MM.1S (cell line): ENCODE measurements around the gene HOMER1.
A peak's percentile ranks its signal among the peaks of the same experiment; 100 is the strongest.

ENCODE experiments used
- DNase-seq: peaks from one replicate; pipeline ENCODE4 v3.0.0-alpha.2; 2015
- H2AFZ ChIP-seq: fragments of 300-600 bp; sonication (generic); 2 replicates; pipeline ENCODE4 v1.6.0; 2016; ENCODE audit warnings: antibody characterized with exemption, low read length
- H3F3A ChIP-seq: fragments of 300-600 bp; sonication (generic); 2 replicates; pipeline ENCODE4 v1.6.1; 2016; ENCODE audit warnings: mild to moderate bottlenecking, antibody characterized with exemption, low read length, moderate library complexity, mixed read lengths; ENCODE audit not compliant: insufficient read depth
- H3K27ac ChIP-seq: fragments of 300-600 bp; sonication (generic); 2 replicates; pipeline ENCODE4 v1.5.1; 2016; ENCODE audit warnings: mild to moderate bottlenecking, low read length
- H3K27me3 ChIP-seq: fragments of 300-600 bp; sonication (generic); replicated peaks from 2 replicates; pipeline ENCODE4 v1.6.0; 2016; ENCODE audit warnings: low read length; ENCODE audit not compliant: insufficient read depth
- H3K36me3 ChIP-seq: fragments of 300-600 bp; sonication (generic); replicated peaks from 2 replicates; pipeline ENCODE4 v1.6.1; 2016; ENCODE audit warnings: mild to moderate bottlenecking, low read length, mixed read lengths; ENCODE audit not compliant: insufficient read depth
- H3K4me1 ChIP-seq: fragments of 300-600 bp; sonication (generic); 2 replicates; pipeline ENCODE4 v1.6.1; 2016; ENCODE audit warnings: low read length, mixed read lengths
- H3K4me2 ChIP-seq: fragments of 300-600 bp; sonication (generic); 2 replicates; pipeline ENCODE4 v1.6.0; 2016; ENCODE audit warnings: low read depth, low read length
- H3K4me3 ChIP-seq: fragments of 300-600 bp; sonication (generic); 2 replicates; pipeline ENCODE4 v1.5.1; 2016; ENCODE audit warnings: low read length, mixed read lengths
- H3K79me2 ChIP-seq: fragments of 300-600 bp; sonication (generic); 2 replicates; pipeline ENCODE4 v1.6.1; 2016; ENCODE audit warnings: mixed run types, low read length, mixed read lengths
- H3K9ac ChIP-seq: fragments of 300-600 bp; sonication (generic); 2 replicates; pipeline ENCODE4 v1.6.1; 2016; ENCODE audit warnings: low read length, mixed read lengths
- H3K9me2 ChIP-seq: fragments of 300-600 bp; sonication (generic); replicated peaks from 2 replicates; pipeline ENCODE4 v1.6.1; 2016; ENCODE audit warnings: mild to moderate bottlenecking, low read length, mixed read lengths; ENCODE audit not compliant: insufficient read depth
- H3K9me3 ChIP-seq: fragments of 300-600 bp; sonication (generic); replicated peaks from 2 replicates; pipeline ENCODE4 v1.6.1; 2016; ENCODE audit warnings: mild to moderate bottlenecking, low read length, mixed read lengths; ENCODE audit not compliant: insufficient read depth
- H4K20me1 ChIP-seq: fragments of 300-600 bp; sonication (generic); 2 replicates; pipeline ENCODE4 v1.6.1; 2016; ENCODE audit warnings: mild to moderate bottlenecking, low read length, moderate library complexity, mixed read lengths; ENCODE audit not compliant: insufficient read depth
- EZH2 ChIP-seq: fragments of 300-600 bp; sonication (generic); optimal IDR thresholded peaks from 2 replicates; pipeline ENCODE3; 2017; ENCODE audit warnings: low read depth, mild to moderate bottlenecking, antibody characterized with exemption, low read length, mixed read lengths
- EZH2phosphoT487 ChIP-seq: fragments of 300-600 bp; sonication (generic); IDR thresholded peaks from 2 replicates; pipeline ENCODE4 v1.6.1; 2018; ENCODE audit warnings: antibody characterized with exemption, low read length
- TF ChIP-seq, protein P1 (sequence below): fragments of 300-600 bp; sonication (generic); IDR thresholded peaks from 2 replicates; pipeline ENCODE4 v1.5.1; 2016; ENCODE audit warnings: antibody characterized with exemption, low read length, mixed read lengths

HOMER1 gene

DNA sequence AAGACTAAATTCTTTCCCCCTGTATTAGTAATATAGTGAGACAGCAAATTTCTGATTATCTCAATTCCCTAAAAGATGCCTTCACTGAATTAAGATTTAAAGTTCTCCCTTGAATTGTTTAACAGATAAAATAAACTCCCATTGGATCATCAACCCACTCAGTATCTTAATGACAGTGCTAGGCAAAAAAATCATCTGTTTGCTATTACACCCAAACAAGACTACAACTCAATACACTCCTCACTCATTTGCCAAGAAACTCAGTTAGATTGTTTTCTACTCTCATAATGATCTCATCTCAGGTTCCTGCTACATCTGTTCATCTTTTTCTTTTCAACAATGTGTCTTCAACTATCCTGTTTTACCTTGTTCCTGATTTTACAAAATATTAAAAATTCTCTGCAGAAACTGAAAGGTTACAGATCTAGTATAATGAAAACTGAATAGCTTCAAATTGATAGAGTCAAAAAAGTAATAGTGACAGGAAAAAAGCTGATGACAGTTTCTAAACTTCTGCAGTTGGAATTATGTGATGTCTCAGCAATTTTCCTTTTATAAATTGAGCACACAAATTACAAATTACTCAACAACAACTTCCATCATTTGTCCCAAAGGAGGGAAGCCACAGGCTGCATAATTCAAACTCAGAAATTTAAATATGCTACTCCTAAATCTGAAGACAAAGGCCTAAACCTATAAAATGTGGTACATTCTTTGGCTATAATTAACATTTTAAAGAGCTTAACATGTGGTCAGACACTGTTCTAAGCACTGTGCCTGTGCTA, 39.4 kb downstream of the HOMER1 start:
- no peaks in the 10 kb centered on the region for H4K20me1 ChIP-seq
- peaks cover 12% of the 10 kb centered on the region; the same call in 1 of the 2 replicates for H3K4me1 ChIP-seq
- H3K27me3 ChIP-seq: no peaks in the 10 kb centered on the region
- H3K4me2 ChIP-seq: no peak overlapping the region
- no peaks in the 10 kb centered on the region; the same call in 1 of the 2 replicates for H3K9me2 ChIP-seq
- H3K36me3 ChIP-seq: no peaks in the 10 kb centered on the region
- no peaks in the 10 kb centered on the region for H3F3A ChIP-seq
- no peak overlapping the region for H3K4me3 ChIP-seq
- H2AFZ ChIP-seq: no peak overlapping the region
- DNase-seq: no peak
- no peak overlapping the region for H3K9ac ChIP-seq
- TF ChIP-seq EZH2phosphoT487: no peak
- TF ChIP-seq EZH2: no peak
- TF ChIP-seq, protein P1, sequence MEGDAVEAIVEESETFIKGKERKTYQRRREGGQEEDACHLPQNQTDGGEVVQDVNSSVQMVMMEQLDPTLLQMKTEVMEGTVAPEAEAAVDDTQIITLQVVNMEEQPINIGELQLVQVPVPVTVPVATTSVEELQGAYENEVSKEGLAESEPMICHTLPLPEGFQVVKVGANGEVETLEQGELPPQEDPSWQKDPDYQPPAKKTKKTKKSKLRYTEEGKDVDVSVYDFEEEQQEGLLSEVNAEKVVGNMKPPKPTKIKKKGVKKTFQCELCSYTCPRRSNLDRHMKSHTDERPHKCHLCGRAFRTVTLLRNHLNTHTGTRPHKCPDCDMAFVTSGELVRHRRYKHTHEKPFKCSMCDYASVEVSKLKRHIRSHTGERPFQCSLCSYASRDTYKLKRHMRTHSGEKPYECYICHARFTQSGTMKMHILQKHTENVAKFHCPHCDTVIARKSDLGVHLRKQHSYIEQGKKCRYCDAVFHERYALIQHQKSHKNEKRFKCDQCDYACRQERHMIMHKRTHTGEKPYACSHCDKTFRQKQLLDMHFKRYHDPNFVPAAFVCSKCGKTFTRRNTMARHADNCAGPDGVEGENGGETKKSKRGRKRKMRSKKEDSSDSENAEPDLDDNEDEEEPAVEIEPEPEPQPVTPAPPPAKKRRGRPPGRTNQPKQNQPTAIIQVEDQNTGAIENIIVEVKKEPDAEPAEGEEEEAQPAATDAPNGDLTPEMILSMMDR: no peak
- no peaks in the 10 kb centered on the region for H3K9me3 ChIP-seq
- no peak overlapping the region for H3K27ac ChIP-seq
- H3K79me2 ChIP-seq: no peaks in the 10 kb centered on the region

DNA sequence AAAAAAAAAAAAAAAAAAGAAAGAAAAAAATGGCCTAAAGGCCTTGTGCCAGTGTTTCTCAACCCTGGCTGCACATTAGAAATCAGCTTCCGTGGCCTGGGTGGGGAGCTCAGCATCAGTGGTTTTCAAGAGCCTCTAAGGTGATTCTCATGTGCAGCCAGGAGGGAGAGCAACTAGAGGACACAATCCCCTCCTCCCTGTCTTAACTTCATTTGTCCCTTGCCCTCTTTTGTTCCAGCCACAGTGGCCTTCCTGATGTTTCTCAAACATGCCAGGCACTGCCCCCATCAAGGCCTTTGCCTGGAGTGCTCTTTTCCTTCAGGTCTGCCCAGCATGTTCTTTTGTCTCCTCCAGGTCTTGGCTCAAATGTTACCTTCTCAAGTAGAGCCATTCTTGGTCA, 42.4 kb downstream of the HOMER1 start:
- TF ChIP-seq EZH2 (no peak), EZH2phosphoT487 (no peak)
- TF ChIP-seq, protein P1: no peak
- H3K79me2 ChIP-seq: no peaks in the 10 kb centered on the region
- no peak overlapping the region for H3K27ac ChIP-seq
- no peaks in the 10 kb centered on the region for H4K20me1 ChIP-seq
- no peaks in the 10 kb centered on the region for H3K36me3 ChIP-seq
- no peak overlapping the region for H3K4me3 ChIP-seq
- H3K9me3 ChIP-seq: no peaks in the 10 kb centered on the region
- no peaks in the 10 kb centered on the region for H3K27me3 ChIP-seq
- no peak for DNase-seq
- no peaks in the 10 kb centered on the region; the same call in 1 of the 2 replicates for H3K9me2 ChIP-seq
- no peak overlapping the region for H3K9ac ChIP-seq
- H2AFZ ChIP-seq: no peak overlapping the region
- H3K4me2 ChIP-seq: no peak overlapping the region
- H3K4me1 ChIP-seq: peaks cover 12% of the 10 kb centered on the region; the same call in 1 of the 2 replicates
- H3F3A ChIP-seq: no peaks in the 10 kb centered on the region

DNA sequence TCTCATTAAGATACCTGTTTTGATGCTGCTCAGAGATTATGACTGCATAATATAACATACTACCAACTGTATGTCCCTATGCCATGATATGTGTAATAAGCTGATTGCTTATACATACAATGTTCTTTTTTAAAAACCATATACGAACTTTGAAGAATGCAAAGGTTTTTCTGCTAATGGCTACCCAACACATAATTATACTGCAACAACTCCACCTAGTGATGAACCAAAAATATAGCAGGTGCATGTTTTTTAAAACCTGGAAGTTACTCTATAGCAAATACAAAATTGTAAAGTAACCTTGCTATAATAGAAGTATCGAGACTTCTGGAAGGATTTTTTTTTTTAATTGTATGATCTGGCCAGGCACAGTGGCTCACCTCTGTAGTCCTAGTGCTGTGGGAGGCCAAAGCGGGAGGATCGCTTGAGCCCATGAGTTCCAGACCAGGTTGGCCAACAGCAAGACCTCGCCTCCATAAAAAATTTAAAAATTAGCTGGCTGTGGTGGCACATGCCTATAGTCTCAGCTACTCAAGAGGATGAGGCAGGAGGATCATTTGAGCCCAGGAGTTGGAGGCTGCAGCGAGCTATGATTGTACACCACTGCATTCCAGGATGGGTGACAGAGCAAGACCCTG, 49.1 kb downstream of the HOMER1 start:
- Histone ChIP-seq H3K27ac (no peak overlapping the region), H3F3A (no peaks in the 10 kb centered on the region), H4K20me1 (no peaks in the 10 kb centered on the region), H3K9ac (no peak overlapping the region), H3K9me2 (no peaks in the 10 kb centered on the region), H3K36me3 (no peaks in the 10 kb centered on the region), H3K4me2 (no peak overlapping the region), H3K4me3 (no peak overlapping the region), H3K9me3 (no peaks in the 10 kb centered on the region), H3K27me3 (no peaks in the 10 kb centered on the region), H3K4me1 (no peaks in the 10 kb centered on the region), H2AFZ (no peak overlapping the region), H3K79me2 (no peaks in the 10 kb centered on the region)
- DNase-seq: peak; percentile 42
- no peak for TF ChIP-seq EZH2phosphoT487
- TF ChIP-seq, protein P1: peak; percentile 70
